HFFc6 (cell line): ENCODE measurements around the gene ADGRB3. TPM values are rescaled to one million over a fixed set of nuclear protein-coding genes. Genes with fewer than 3 reads are reported as not detected.

Source experiments
- DNase-seq: peaks from one replicate; pipeline ENCODE4 v3.0.0-alpha.2; 2018
- H3K27ac Mint-ChIP-seq: 2 replicates; pipeline ENCODE4 v1.8.0; 2020; ENCODE audit warnings: mild to moderate bottlenecking, mixed read lengths
- H3K27me3 Mint-ChIP-seq: 2 replicates; pipeline ENCODE4 v1.8.0; 2021; ENCODE audit warnings: mild to moderate bottlenecking, moderate library complexity, mixed read lengths; ENCODE audit not compliant: insufficient read depth
- H3K36me3 Mint-ChIP-seq: 2 replicates; pipeline ENCODE4 v1.8.0; 2021; ENCODE audit warnings: low read depth, mixed read lengths
- H3K4me1 Mint-ChIP-seq: 2 replicates; pipeline ENCODE4 v1.8.0; 2020; ENCODE audit warnings: low read depth, mixed read lengths
- H3K4me3 Mint-ChIP-seq: 2 replicates; pipeline ENCODE4 v1.8.0; 2020; ENCODE audit warnings: mild to moderate bottlenecking, moderate library complexity, mixed read lengths
- H3K9me3 Mint-ChIP-seq: 2 replicates; pipeline ENCODE4 v1.8.0; 2020; ENCODE audit warnings: mild to moderate bottlenecking, mixed read lengths
- total RNA-seq, 6 experiments: library from RNA; stranded (reverse); fragmentation: NEBNext Ultra II Directional; extraction: Animal tissue kit (Norgen Biotek cat#: 25700); gene quantifications; 2 replicates in 1 of 6; 3 replicates in 5 of 6; pipeline ENCODE4 v1.2.3, GENCODE V29; 2021
- TF ChIP-seq, protein P1 (sequence below): fragments of 200-600 bp; sonication (generic); IDR thresholded peaks from 2 replicates; pipeline ENCODE4 v1.5.0; 2021; ENCODE audit warnings: antibody characterized with exemption, mild to moderate bottlenecking

The ADGRB3 gene
- total RNA-seq, 6 experiments from 2014 or later = 0.05 to 0.07 (median 0.05) TPM; not detected in 3

- no peak for DNase-seq
- no peaks in the 10 kb centered on the region for H3K4me1 Mint-ChIP-seq
- no peak overlapping the region for H3K4me3 Mint-ChIP-seq
- TF ChIP-seq, protein P1, sequence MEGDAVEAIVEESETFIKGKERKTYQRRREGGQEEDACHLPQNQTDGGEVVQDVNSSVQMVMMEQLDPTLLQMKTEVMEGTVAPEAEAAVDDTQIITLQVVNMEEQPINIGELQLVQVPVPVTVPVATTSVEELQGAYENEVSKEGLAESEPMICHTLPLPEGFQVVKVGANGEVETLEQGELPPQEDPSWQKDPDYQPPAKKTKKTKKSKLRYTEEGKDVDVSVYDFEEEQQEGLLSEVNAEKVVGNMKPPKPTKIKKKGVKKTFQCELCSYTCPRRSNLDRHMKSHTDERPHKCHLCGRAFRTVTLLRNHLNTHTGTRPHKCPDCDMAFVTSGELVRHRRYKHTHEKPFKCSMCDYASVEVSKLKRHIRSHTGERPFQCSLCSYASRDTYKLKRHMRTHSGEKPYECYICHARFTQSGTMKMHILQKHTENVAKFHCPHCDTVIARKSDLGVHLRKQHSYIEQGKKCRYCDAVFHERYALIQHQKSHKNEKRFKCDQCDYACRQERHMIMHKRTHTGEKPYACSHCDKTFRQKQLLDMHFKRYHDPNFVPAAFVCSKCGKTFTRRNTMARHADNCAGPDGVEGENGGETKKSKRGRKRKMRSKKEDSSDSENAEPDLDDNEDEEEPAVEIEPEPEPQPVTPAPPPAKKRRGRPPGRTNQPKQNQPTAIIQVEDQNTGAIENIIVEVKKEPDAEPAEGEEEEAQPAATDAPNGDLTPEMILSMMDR = no peak
- no peaks in the 10 kb centered on the region for H3K36me3 Mint-ChIP-seq
- H3K27me3 Mint-ChIP-seq = 0 out of 2 replicates have a peak, but pooled peaks cover 1% of the 10 kb centered on the region
- no peak overlapping the region for H3K27ac Mint-ChIP-seq
- H3K9me3 Mint-ChIP-seq = peaks cover 30% of the 10 kb centered on the region
Measured at GRCh38 chr6:68680264-68680663, 45.2 kb downstream of the ADGRB3 start.

- Mint-ChIP-seq H3K4me1 (no peaks in the 10 kb centered on the region), H3K4me3 (no peak overlapping the region), H3K36me3 (no peaks in the 10 kb centered on the region), H3K9me3 (peaks cover 18% of the 10 kb centered on the region), H3K27me3 (no peaks in the 10 kb centered on the region), H3K27ac (no peak overlapping the region)
- TF ChIP-seq, protein P1 = no peak
- no peak for DNase-seq
Measured at GRCh38 chr6:68689910-68690309, 54.8 kb downstream of the ADGRB3 start.

- DNase-seq = no peak
- Mint-ChIP-seq H3K36me3 (no peaks in the 10 kb centered on the region), H3K4me3 (no peak overlapping the region), H3K27ac (no peak overlapping the region), H3K27me3 (no peaks in the 10 kb centered on the region), H3K9me3 (peaks cover 13% of the 10 kb centered on the region), H3K4me1 (no peaks in the 10 kb centered on the region)
- TF ChIP-seq, protein P1 = no peak
Measured at GRCh38 chr6:68691120-68691519, 56.0 kb downstream of the ADGRB3 start.

DNA sequence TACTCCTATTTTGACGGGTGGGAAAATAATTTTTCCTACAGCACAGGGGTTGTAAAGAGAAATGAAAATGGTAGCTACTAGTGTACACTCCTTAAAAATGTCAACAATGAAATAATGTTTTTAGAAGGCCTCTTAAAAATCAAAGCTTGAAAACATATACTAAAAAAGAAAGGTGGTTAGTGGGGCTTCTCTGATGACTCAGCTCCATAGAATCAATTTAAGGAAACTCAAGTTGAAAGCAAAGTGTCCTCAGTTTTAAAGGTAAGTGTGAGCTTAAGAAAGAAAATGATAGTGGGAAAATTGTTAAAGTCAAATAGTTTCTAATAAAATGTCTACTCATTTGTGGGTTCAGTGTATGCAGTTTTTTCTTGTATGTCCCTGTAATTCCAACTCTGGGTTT is 58.2 kb downstream of the ADGRB3 start:
- Mint-ChIP-seq H3K9me3 (peaks cover 16% of the 10 kb centered on the region), H3K4me3 (no peak overlapping the region), H3K27me3 (no peaks in the 10 kb centered on the region), H3K27ac (no peak overlapping the region), H3K4me1 (no peaks in the 10 kb centered on the region), H3K36me3 (no peaks in the 10 kb centered on the region)
- DNase-seq = no peak
- TF ChIP-seq, protein P1 = no peak

- no peaks in the 10 kb centered on the region for H3K36me3 Mint-ChIP-seq
- H3K4me1 Mint-ChIP-seq = no peaks in the 10 kb centered on the region
- DNase-seq = no peak
- H3K27ac Mint-ChIP-seq = no peak overlapping the region
- H3K4me3 Mint-ChIP-seq = no peak overlapping the region
- H3K27me3 Mint-ChIP-seq = no peaks in the 10 kb centered on the region
- TF ChIP-seq, protein P1 = no peak
- peaks cover 24% of the 10 kb centered on the region for H3K9me3 Mint-ChIP-seq
Measured at GRCh38 chr6:68695403-68695802, 60.3 kb downstream of the ADGRB3 start.

DNA sequence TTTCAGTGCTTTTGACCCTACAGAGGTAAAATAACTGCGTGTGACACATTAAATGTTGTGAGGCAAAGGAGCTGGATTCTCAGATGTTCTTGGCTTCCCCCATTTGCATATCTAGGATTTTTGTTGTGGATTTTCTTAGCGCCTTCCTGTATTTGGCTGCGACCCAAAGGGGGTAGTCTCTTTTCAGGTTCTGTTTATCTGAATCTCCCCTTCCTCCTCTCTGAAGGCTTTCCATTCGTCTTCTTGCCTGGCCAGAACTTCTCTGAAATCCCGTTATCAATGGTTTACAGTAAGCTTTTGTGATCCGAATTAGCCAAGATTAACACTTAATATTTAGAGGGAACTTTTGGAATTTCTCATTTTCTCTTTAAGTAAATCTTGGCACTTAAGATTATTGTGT is 60.8 kb downstream of the ADGRB3 start:
- Mint-ChIP-seq H3K9me3 (peaks cover 26% of the 10 kb centered on the region), H3K4me3 (no peak overlapping the region), H3K27ac (no peak overlapping the region), H3K27me3 (no peaks in the 10 kb centered on the region), H3K4me1 (no peaks in the 10 kb centered on the region), H3K36me3 (no peaks in the 10 kb centered on the region)
- TF ChIP-seq, protein P1 = no peak
- no peak for DNase-seq
